Transverse colon (tissue), 4 donors: ENCODE data around the gene IL17RD. TPM values are rescaled to one million over a fixed set of nuclear protein-coding genes. Genes with fewer than 3 reads are reported as not detected.
A peak's percentile ranks its signal among the peaks of the same experiment; 100 is the strongest.

ENCODE experiments used
- DNase-seq: peaks from one replicate; pipeline ENCODE4 v3.0.0-alpha.2; 2019
- H3K27ac ChIP-seq, 4 donors: fragments of 200-600 bp; sonication (generic); 2 replicates each; pipeline ENCODE4 v1.5.1; 2016 to 2018; ENCODE audit warnings: inconsistent platforms in 4 of 4
- H3K27me3 ChIP-seq: fragments of 200-600 bp; sonication (generic); 2 replicates; pipeline ENCODE4 v1.5.1; 2017; ENCODE audit warnings: inconsistent platforms
- H3K36me3 ChIP-seq, 4 donors: fragments of 200-600 bp; sonication (generic); 2 replicates each; pipeline ENCODE4 v1.5.1; 2017 to 2019; ENCODE audit warnings: inconsistent platforms in 4 of 4
- H3K4me1 ChIP-seq, 4 donors: fragments of 200-600 bp; sonication (generic); 2 replicates each; pipeline ENCODE4 v1.5.1; 2017 to 2020; ENCODE audit warnings: inconsistent platforms in 4 of 4
- H3K4me3 ChIP-seq, 4 donors: fragments of 200-600 bp; sonication (generic); 1 replicate in 1 of 4; 2 replicates in 3 of 4; pipeline versions ENCODE4 v1.5.1 to v1.6.1; 2017 to 2019; ENCODE audit warnings: inconsistent platforms in 4 of 4
- H3K9me3 ChIP-seq, 2 donors: fragments of 200-600 bp; sonication (generic); 2 replicates each; pipeline ENCODE4 v1.5.1; 2017 to 2019; ENCODE audit warnings: inconsistent platforms in 2 of 2
- EP300 ChIP-seq: sonication (generic); formaldehyde crosslinking; IDR thresholded peaks from one replicate; pipeline ENCODE4 v1.6.1; 2017; ENCODE audit warnings: antibody characterized with exemption, low read depth
- POLR2A ChIP-seq: fragments of 450-650 bp; IDR thresholded peaks from one replicate; pipeline ENCODE4 v1.6.1; 2016; ENCODE audit warnings: antibody characterized with exemption, mild to moderate bottlenecking, moderate library complexity
- POLR2AphosphoS5 ChIP-seq, 3 donors: sonication (generic); formaldehyde crosslinking; IDR thresholded peaks; one replicate each; pipeline ENCODE4 v1.6.1; 2016; ENCODE audit warnings: antibody characterized with exemption in 3 of 3
- WGBS, 2 donors: methylation state at CpG; one replicate each; pipeline ENCODE4 v1.1.5; 2018; ENCODE audit warnings: low coverage in 1 of 2; 5-methylcytosine and 5-hydroxymethylcytosine counted together
- in situ Hi-C, 4 donors: fragments of 200-750 bp; cut with MboI; loops; one replicate each; pipeline versions ENCODE4 v1.15.0 to v1.15.1; 2017; ENCODE audit warnings: low sequenced_read_pairs in 3 of 4, low pct_ligation_motif_present in 1 of 4, low pct_unique_long_range_greater_than_20kb in 1 of 4
- intact Hi-C: fragments of 100-400 bp; cut with DNase I; formaldehyde crosslinking; loops from one replicate; pipeline ENCODE4 v1.15.1; 2023; ENCODE audit warnings: low total_unique reads
- total RNA-seq, 4 donors: library from RNA; depleted of rRNA; stranded (reverse); fragments of >200 nt; gene quantifications; one replicate each; pipeline ENCODE4 v1.1.0, GENCODE V29; 2016
- TF ChIP-seq, protein P1 (sequence below), 5 experiments: fragments of 200-600 bp in 3 of 5; fragments of 450-650 bp in 2 of 5; sonication (generic) in 3 of 5; IDR thresholded peaks; 1 replicate in 2 of 5; 2 replicates in 3 of 5; pipeline ENCODE4 v1.5.1; 2016 to 2017; ENCODE audit warnings: antibody characterized with exemption in 5 of 5, inconsistent platforms in 3 of 5, mild to moderate bottlenecking in 2 of 5, moderate library complexity in 1 of 5

Gene IL17RD
- total RNA-seq = 10 to 100 TPM in 1 of 4 donors, 1 to 10 TPM in 3; 1.9 to 40.4 (median 2.7) TPM

DNA sequence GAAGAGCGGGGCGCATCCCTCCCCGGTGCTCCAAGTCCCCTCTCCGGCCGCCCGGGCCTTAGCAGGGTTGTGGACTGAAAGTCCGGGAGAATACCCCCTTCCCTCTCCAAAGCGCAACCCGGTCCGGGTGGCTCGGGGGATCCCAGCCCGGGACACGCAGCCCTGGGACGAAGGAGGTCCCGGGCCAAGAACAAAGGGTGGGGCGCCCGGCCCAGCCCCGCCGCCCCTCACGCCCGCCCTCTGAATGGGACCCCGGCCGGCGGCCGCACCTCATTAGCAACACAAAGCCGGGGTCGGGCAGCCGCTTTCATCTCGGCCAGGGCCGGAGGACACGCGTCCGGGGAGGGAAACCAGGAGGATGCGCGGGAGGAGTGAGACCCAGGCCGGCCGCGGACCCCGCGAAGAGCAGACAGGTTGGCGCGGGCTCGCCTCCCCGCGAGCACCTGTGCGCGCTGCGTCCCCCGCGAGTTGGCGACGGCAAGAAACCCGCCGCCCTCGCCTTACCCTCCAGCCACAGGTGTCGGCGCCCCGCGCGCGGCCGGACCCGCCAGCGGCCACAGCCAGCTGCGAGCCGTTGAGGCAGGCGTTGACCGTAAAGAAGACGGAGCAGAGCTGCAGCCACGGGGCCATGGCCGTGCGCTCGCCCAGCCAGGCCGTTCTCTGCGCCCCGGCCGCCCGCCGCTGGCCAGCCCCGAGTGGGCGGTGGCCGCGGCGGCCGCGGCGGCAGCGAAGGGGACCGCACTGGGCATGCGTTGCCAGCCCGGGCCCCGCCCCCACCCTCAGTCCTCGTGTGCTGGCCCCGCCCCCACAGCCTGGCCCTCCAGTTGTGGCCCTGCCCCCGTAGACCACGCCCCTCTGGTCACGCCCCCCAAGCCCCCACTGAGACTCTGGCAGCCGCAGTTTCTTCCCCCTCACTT is at the start of gene IL17RD:
Gene IL17RD (minus strand): TSS at position 697 of the 917 bp plus-strand sequence. CDS start 67 bp downstream, at position 630.
- no peak for TF ChIP-seq POLR2A
- Histone ChIP-seq H3K27ac (peak within 1 kb of the TSS; percentile 30 to 84 (median 63)), H3K9me3 (no peaks in the 10 kb centered on the region), H3K4me3 (peak within 1 kb of the TSS; percentile 67 to 92 (median 80)), H3K27me3 (peaks cover 23% of the 10 kb centered on the region), H3K36me3 (no peaks in the 10 kb centered on the region), H3K4me1 (peaks cover 11 to 37% (median 27%) of the 10 kb centered on the region in 4 donors)
- in situ Hi-C loops = no loop called here
- WGBS, 2 donors = 1% methylated on average over 26 of the region's 98 CpGs; no CpG with 5 or more reads in 1 of the 2 donors
- DNase-seq = peak; percentile 79
- intact Hi-C loops = loop anchor here (5.0 kb wide), 1 partner anchor 63 kb away; no protein-coding TSS in a partner anchor

DNA sequence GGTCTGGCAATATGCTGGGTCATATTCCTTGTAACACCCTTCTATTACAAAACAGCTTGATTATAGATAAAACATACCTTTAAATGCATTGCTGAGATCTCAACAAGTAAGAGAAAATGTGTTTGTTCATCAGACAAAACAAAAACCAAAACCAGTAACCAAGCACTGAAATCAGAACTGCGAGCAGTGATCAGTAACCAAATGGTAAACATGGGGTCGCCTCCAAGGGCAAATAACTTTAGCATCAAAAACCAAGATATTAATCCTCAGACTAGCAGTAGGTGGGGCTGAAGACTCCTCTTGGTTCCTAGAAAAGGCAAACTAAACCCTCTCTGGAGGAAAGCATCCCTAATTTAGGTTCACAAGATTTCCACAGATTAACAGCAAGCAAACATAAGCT is 41.3 kb upstream of the IL17RD start:
- intact Hi-C loops (no loop called here), in situ Hi-C loops (no loop called here)
- H3K4me3 ChIP-seq = no peak overlapping the region
- H3K36me3 ChIP-seq = no peaks in the 10 kb centered on the region
- WGBS, 2 donors = 63 to 82% methylated on average over 2 of the region's 2 CpGs
- H3K27me3 ChIP-seq = no peaks in the 10 kb centered on the region
- H3K27ac ChIP-seq = no peak overlapping the region
- no peaks in the 10 kb centered on the region for H3K9me3 ChIP-seq
- TF ChIP-seq, protein P1, sequence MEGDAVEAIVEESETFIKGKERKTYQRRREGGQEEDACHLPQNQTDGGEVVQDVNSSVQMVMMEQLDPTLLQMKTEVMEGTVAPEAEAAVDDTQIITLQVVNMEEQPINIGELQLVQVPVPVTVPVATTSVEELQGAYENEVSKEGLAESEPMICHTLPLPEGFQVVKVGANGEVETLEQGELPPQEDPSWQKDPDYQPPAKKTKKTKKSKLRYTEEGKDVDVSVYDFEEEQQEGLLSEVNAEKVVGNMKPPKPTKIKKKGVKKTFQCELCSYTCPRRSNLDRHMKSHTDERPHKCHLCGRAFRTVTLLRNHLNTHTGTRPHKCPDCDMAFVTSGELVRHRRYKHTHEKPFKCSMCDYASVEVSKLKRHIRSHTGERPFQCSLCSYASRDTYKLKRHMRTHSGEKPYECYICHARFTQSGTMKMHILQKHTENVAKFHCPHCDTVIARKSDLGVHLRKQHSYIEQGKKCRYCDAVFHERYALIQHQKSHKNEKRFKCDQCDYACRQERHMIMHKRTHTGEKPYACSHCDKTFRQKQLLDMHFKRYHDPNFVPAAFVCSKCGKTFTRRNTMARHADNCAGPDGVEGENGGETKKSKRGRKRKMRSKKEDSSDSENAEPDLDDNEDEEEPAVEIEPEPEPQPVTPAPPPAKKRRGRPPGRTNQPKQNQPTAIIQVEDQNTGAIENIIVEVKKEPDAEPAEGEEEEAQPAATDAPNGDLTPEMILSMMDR (IDR thresholded peaks at IDR 0.05) = no peak
- TF ChIP-seq EP300 = no peak
- TF ChIP-seq POLR2AphosphoS5 (IDR thresholded peaks at IDR 0.05) = no peak
- TF ChIP-seq POLR2A = no peak
- no peaks in the 10 kb centered on the region for H3K4me1 ChIP-seq
- no peak for DNase-seq

DNA sequence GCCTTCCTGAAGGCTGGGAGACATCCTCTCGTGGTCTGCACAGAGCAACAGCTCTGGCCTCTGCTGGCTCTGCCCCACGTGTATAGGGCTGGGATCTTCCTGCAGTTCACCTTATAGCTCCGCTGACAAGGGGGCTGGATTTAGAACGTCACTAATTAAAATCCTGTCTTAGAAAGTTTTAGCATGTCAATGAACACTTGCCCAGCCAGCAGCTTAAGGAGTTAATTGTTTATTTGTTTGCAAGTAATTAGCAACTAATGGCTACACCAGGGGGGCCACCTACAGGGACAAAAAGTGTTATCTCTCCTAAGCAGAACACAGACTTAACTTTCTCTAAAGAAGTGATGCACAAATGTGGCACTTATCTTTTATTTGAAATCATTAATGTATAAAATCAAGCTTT is 34.7 kb upstream of the IL17RD start, which contains the start of gene HESX1:
Gene HESX1 (minus strand): TSS at position 84 of the 403 bp plus-strand sequence. CDS start 60 bp downstream, at position 24.
- H3K4me1 ChIP-seq = no peaks in the 10 kb centered on the region
- intact Hi-C loops = no loop called here

DNA sequence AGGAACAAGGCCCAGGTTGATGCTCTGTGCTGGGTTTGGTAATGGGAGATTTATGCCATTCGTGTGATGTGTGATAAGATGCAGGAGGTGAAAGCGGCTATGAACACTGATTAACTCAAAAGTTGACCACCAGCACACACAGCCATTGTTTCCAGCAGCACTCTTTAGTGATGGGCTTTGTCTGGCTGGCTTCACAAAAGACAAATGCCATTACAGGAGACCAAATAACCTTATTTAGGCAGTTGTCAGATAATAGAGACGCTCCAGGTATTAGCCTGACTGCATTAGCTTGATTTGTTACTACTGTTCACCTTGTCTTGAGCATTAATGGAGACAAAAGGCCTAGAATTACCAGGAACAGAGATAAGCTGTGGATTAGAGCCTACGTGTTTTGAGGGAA is 29.5 kb upstream of the IL17RD start:
- WGBS, 2 donors = 91 to 93% methylated on average over 2 to 4 of the region's 4 CpGs
- H3K4me3 ChIP-seq = no peak overlapping the region
- no peaks in the 10 kb centered on the region for H3K9me3 ChIP-seq
- TF ChIP-seq, protein P1 (IDR thresholded peaks at IDR 0.05) = no peak
- in situ Hi-C loops (no loop called here), intact Hi-C loops (no loop called here)
- H3K27me3 ChIP-seq = peaks cover 6% of the 10 kb centered on the region
- H3K36me3 ChIP-seq = no peaks in the 10 kb centered on the region
- H3K4me1 ChIP-seq = no peaks in the 10 kb centered on the region
- H3K27ac ChIP-seq = no peak overlapping the region
- no peak for DNase-seq

More for the DNA sequence above, 34.7 kb upstream of the IL17RD start, which contains the start of gene HESX1:
- H3K27ac ChIP-seq = no peak within 1 kb of the TSS
- H3K27me3 ChIP-seq = peaks cover 6% of the 10 kb centered on the region
- no peaks in the 10 kb centered on the region for H3K36me3 ChIP-seq
- WGBS, 2 donors = 40 to 56% methylated on average over 1 to 4 of the region's 4 CpGs
- in situ Hi-C loops = no loop called here
- H3K9me3 ChIP-seq = no peaks in the 10 kb centered on the region
- no peak within 1 kb of the TSS for H3K4me3 ChIP-seq
- no peak for TF ChIP-seq EP300
- TF ChIP-seq, protein P1 (IDR thresholded peaks at IDR 0.05) = no peak
- no peak for DNase-seq
